ENCODE results near the gene RNF212.
"Not testable (repeated sequence)": the region's sequence is repeated elsewhere in the genome, so short reads cannot be mapped to it uniquely, and the experiment has no call there.

The RNF212 gene

GRCh38 chr4:1058198-1058996 lies 55.0 kb downstream of the RNF212 start:
- Histone ChIP-seq H3K4me1 (ENCODE audit: control insufficient read depth in 1 of 2, insufficient read depth in 2 of 2, low read length in 2 of 2) (peaks cover 2 to 4% of the 10 kb centered on the region in 2 donors), H3K36me3 (ENCODE audit: control insufficient read depth in 1 of 2, insufficient read depth in 2 of 2, low read length in 2 of 2) (no peaks in the 10 kb centered on the region), H3K9ac (ENCODE audit: low read depth in 1 of 2, low read length in 2 of 2) (no peak overlapping the region), H3K9me3 (ENCODE audit: control insufficient read depth in 1 of 2, low read length in 2 of 2) (no peaks in the 10 kb centered on the region), H3K27ac (ENCODE audit: low read depth, low read length) (no peak overlapping the region), H3K27me3 (ENCODE audit: control insufficient read depth in 1 of 2, insufficient read depth in 2 of 2, low read length in 2 of 2) (peaks cover 33 to 45% of the 10 kb centered on the region in 2 donors), H3K4me3 (ENCODE audit: low read depth in 1 of 2, low read length in 2 of 2) (no peak overlapping the region)

- Histone ChIP-seq H3K4me3 (ENCODE audit: low read depth in 1 of 2, low read length in 2 of 2) (no peak overlapping the region), H3K27me3 (ENCODE audit: control insufficient read depth in 1 of 2, insufficient read depth in 2 of 2, low read length in 2 of 2) (peaks cover 42 to 50% of the 10 kb centered on the region in 2 donors), H3K9me3 (ENCODE audit: control insufficient read depth in 1 of 2, low read length in 2 of 2) (no peaks in the 10 kb centered on the region)
These were observed 56.0 kb downstream of the RNF212 start for GRCh38 chr4:1057403-1057745.

GRCh38 chr4:1056671-1057402 lies 56.5 kb downstream of the RNF212 start:
- Histone ChIP-seq H3K27ac (ENCODE audit: low read depth, low read length) (no peak overlapping the region), H3K27me3 (ENCODE audit: control insufficient read depth in 1 of 2, insufficient read depth in 2 of 2, low read length in 2 of 2) (peaks cover 42 to 55% of the 10 kb centered on the region in 2 donors), H3K4me1 (ENCODE audit: control insufficient read depth in 1 of 2, insufficient read depth in 2 of 2, low read length in 2 of 2) (peaks cover 4 to 5% of the 10 kb centered on the region in 2 donors), H3K9ac (ENCODE audit: low read depth in 1 of 2, low read length in 2 of 2) (no peak overlapping the region), H3K36me3 (ENCODE audit: control insufficient read depth in 1 of 2, insufficient read depth in 2 of 2, low read length in 2 of 2) (no peaks in the 10 kb centered on the region), H3K4me3 (ENCODE audit: low read depth in 1 of 2, low read length in 2 of 2) (no peak overlapping the region), H3K9me3 (ENCODE audit: control insufficient read depth in 1 of 2, low read length in 2 of 2) (no peaks in the 10 kb centered on the region)

More at GRCh38 chr4:1057403-1057745, 56.0 kb downstream of the RNF212 start:
- H3K9ac ChIP-seq (ENCODE audit: low read depth in 1 of 2, low read length in 2 of 2), result no peak overlapping the region
- no peaks in the 10 kb centered on the region for H3K36me3 ChIP-seq (ENCODE audit: control insufficient read depth in 1 of 2, insufficient read depth in 2 of 2, low read length in 2 of 2)
- peaks cover 4 to 5% of the 10 kb centered on the region in 2 donors for H3K4me1 ChIP-seq (ENCODE audit: control insufficient read depth in 1 of 2, insufficient read depth in 2 of 2, low read length in 2 of 2)
- H3K27ac ChIP-seq (ENCODE audit: low read depth, low read length), result no peak overlapping the region

- Histone ChIP-seq H3K9ac (ENCODE audit: low read depth in 1 of 2, low read length in 2 of 2) (peak overlapping the region; percentile 25 to 32), H3K9me3 (ENCODE audit: control insufficient read depth in 1 of 2, low read length in 2 of 2) (no peaks in the 10 kb centered on the region), H3K36me3 (ENCODE audit: control insufficient read depth in 1 of 2, insufficient read depth in 2 of 2, low read length in 2 of 2) (no peaks in the 10 kb centered on the region), H3K27me3 (ENCODE audit: control insufficient read depth in 1 of 2, insufficient read depth in 2 of 2, low read length in 2 of 2) (peaks cover 41 to 54% of the 10 kb centered on the region in 2 donors), H3K4me3 (ENCODE audit: low read depth in 1 of 2, low read length in 2 of 2) (peak overlapping the region; percentile 15 to 50), H3K4me1 (ENCODE audit: control insufficient read depth in 1 of 2, insufficient read depth in 2 of 2, low read length in 2 of 2) (peaks cover 4 to 5% of the 10 kb centered on the region in 2 donors), H3K27ac (ENCODE audit: low read depth, low read length) (no peak overlapping the region)
These were observed 57.4 kb downstream of the RNF212 start for GRCh38 chr4:1055721-1056590.

GRCh38 chr4:1055243-1055701 lies 58.1 kb downstream of the RNF212 start:
- Histone ChIP-seq H3K27me3 (ENCODE audit: control insufficient read depth in 1 of 2, insufficient read depth in 2 of 2, low read length in 2 of 2) (peaks cover 41 to 51% of the 10 kb centered on the region in 2 donors), H3K9ac (ENCODE audit: low read depth in 1 of 2, low read length in 2 of 2) (peak overlapping the region; percentile 25 to 32), H3K4me3 (ENCODE audit: low read depth in 1 of 2, low read length in 2 of 2) (peak overlapping the region; percentile 15 to 50)
- not testable (repeated sequence) for H3K9me3 ChIP-seq (ENCODE audit: control insufficient read depth in 1 of 2, low read length in 2 of 2); H3K36me3 ChIP-seq (ENCODE audit: control insufficient read depth in 1 of 2, insufficient read depth in 2 of 2, low read length in 2 of 2); H3K27ac ChIP-seq (ENCODE audit: low read depth, low read length); H3K4me1 ChIP-seq (ENCODE audit: control insufficient read depth in 1 of 2, insufficient read depth in 2 of 2, low read length in 2 of 2)

- H3K4me3 ChIP-seq (ENCODE audit: low read depth in 1 of 2, low read length in 2 of 2); H3K36me3 ChIP-seq (ENCODE audit: control insufficient read depth in 1 of 2, insufficient read depth in 2 of 2, low read length in 2 of 2); H3K27ac ChIP-seq (ENCODE audit: low read depth, low read length); H3K9me3 ChIP-seq (ENCODE audit: control insufficient read depth in 1 of 2, low read length in 2 of 2); H3K4me1 ChIP-seq (ENCODE audit: control insufficient read depth in 1 of 2, insufficient read depth in 2 of 2, low read length in 2 of 2); H3K9ac ChIP-seq (ENCODE audit: low read depth in 1 of 2, low read length in 2 of 2): not testable (repeated sequence)
- peaks cover 41 to 53% of the 10 kb centered on the region in 2 donors for H3K27me3 ChIP-seq (ENCODE audit: control insufficient read depth in 1 of 2, insufficient read depth in 2 of 2, low read length in 2 of 2)
These were observed 58.6 kb downstream of the RNF212 start for GRCh38 chr4:1054696-1055242.

GRCh38 chr4:1053891-1054290 lies 59.5 kb downstream of the RNF212 start:
- H3K9ac ChIP-seq (ENCODE audit: low read depth in 1 of 2, low read length in 2 of 2); H3K4me1 ChIP-seq (ENCODE audit: control insufficient read depth in 1 of 2, insufficient read depth in 2 of 2, low read length in 2 of 2); H3K4me3 ChIP-seq (ENCODE audit: low read depth in 1 of 2, low read length in 2 of 2); H3K27ac ChIP-seq (ENCODE audit: low read depth, low read length); H3K9me3 ChIP-seq (ENCODE audit: control insufficient read depth in 1 of 2, low read length in 2 of 2); H3K36me3 ChIP-seq (ENCODE audit: control insufficient read depth in 1 of 2, insufficient read depth in 2 of 2, low read length in 2 of 2): not testable (repeated sequence)
- peaks cover 34 to 52% of the 10 kb centered on the region in 2 donors for H3K27me3 ChIP-seq (ENCODE audit: control insufficient read depth in 1 of 2, insufficient read depth in 2 of 2, low read length in 2 of 2)

- no peak overlapping the region for H3K4me3 ChIP-seq (ENCODE audit: low read depth in 1 of 2, low read length in 2 of 2)
- H3K36me3 ChIP-seq (ENCODE audit: control insufficient read depth in 1 of 2, insufficient read depth in 2 of 2, low read length in 2 of 2), result no peaks in the 10 kb centered on the region
- no peaks in the 10 kb centered on the region for H3K9me3 ChIP-seq (ENCODE audit: control insufficient read depth in 1 of 2, low read length in 2 of 2)
- no peak overlapping the region for H3K9ac ChIP-seq (ENCODE audit: low read depth in 1 of 2, low read length in 2 of 2)
- no peak overlapping the region for H3K27ac ChIP-seq (ENCODE audit: low read depth, low read length)
- H3K27me3 ChIP-seq (ENCODE audit: control insufficient read depth in 1 of 2, insufficient read depth in 2 of 2, low read length in 2 of 2), result peaks cover 33 to 49% of the 10 kb centered on the region in 2 donors
- H3K4me1 ChIP-seq (ENCODE audit: control insufficient read depth in 1 of 2, insufficient read depth in 2 of 2, low read length in 2 of 2), result peaks cover 0 to 5% of the 10 kb centered on the region in 2 donors
These were observed 60.2 kb downstream of the RNF212 start for GRCh38 chr4:1053080-1053661.

- peaks cover 33 to 49% of the 10 kb centered on the region in 2 donors for H3K27me3 ChIP-seq (ENCODE audit: control insufficient read depth in 1 of 2, insufficient read depth in 2 of 2, low read length in 2 of 2)
These were observed 61.1 kb downstream of the RNF212 start for GRCh38 chr4:1052231-1052671.

More at GRCh38 chr4:1052231-1052671, 61.1 kb downstream of the RNF212 start:
- Histone ChIP-seq H3K4me1 (ENCODE audit: control insufficient read depth in 1 of 2, insufficient read depth in 2 of 2, low read length in 2 of 2) (peaks cover 7 to 8% of the 10 kb centered on the region in 2 donors), H3K9me3 (ENCODE audit: control insufficient read depth in 1 of 2, low read length in 2 of 2) (no peaks in the 10 kb centered on the region), H3K4me3 (ENCODE audit: low read depth in 1 of 2, low read length in 2 of 2) (no peak overlapping the region), H3K36me3 (ENCODE audit: control insufficient read depth in 1 of 2, insufficient read depth in 2 of 2, low read length in 2 of 2) (no peaks in the 10 kb centered on the region), H3K27ac (ENCODE audit: low read depth, low read length) (no peak overlapping the region), H3K9ac (ENCODE audit: low read depth in 1 of 2, low read length in 2 of 2) (no peak overlapping the region)

Data from duodenal mucosa (tissue), 2 donors.